HFF-Myc (cell line): Measurements from ENCODE around the gene FAHD1.

Experiments used
- DNase-seq: peaks from one replicate; pipeline ENCODE4 v3.0.0-alpha.2; 2011; ENCODE audit warnings: low read depth; ENCODE audit errors: extremely low read depth
- H3K4me3 ChIP-seq: replicated peaks from 2 replicates; pipeline ENCODE4 v1.5.1; 2011; ENCODE audit warnings: low read depth, mild to moderate bottlenecking, control low read depth, low read length
- CTCF ChIP-seq: IDR thresholded peaks from 2 replicates; pipeline ENCODE4 v1.5.1; 2012; ENCODE audit warnings: mild to moderate bottlenecking, low read depth, low read length, control low read depth; ENCODE audit errors: missing control alignments

Gene FAHD1

GRCh38 chr16:1786242-1787055 lies 40.6 kb upstream of the FAHD1 start:
- TF ChIP-seq CTCF: no peak
- H3K4me3 ChIP-seq: no peak overlapping the region
- no peak for DNase-seq

DNA sequence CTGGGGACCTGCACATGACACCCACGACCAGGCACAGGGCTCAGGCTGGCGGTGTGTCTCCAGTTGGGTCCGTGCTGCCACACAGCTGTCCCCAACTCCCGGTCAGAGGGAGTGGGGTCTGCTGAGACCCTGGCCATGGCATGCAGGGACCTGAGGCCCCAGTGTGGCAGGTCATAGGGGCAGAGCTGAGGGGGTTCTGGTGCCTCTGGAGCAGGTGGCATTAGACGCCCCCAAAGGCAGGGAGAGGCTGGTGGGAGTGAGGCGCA lies 40.0 kb upstream of the FAHD1 start:
- TF ChIP-seq CTCF: no peak
- H3K4me3 ChIP-seq: no peak overlapping the region
- no peak for DNase-seq

DNA sequence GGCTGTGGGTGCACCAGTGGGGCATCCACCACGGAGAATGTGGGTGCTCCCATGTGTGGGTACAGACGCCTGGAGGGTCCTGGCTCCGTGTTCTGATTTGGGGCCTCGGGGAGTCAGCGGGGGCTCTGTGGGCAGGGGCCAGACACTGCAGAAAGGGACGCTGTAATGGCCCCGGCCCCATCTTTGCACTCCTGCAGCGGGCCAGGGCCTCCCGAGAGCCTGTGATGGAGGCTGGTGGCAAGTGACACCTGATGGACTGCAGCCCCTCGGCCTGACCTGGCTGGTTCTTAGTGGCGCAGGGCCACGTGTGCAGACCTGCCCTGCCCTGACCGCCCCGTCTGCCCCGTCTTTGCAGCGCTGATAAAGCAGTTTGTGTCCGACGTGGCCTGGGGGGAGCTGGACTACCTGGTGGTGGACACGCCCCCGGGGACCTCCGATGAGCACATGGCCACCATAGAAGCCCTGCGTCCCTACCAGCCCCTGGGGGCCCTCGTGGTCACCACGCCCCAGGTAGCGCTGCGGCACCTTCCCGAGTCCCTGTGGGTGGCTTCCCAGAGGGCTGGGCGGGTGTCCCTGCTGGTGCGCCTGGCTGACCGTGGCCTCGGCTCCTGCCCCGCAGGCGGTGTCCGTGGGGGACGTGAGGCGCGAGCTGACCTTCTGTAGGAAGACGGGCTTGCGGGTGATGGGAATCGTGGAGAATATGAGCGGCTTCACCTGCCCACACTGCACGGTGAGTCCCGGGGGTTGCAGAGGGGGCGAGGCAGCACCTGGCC lies 39.5 kb upstream of the FAHD1 start:
- H3K4me3 ChIP-seq: no peak overlapping the region
- DNase-seq: no peak
- TF ChIP-seq CTCF: no peak

GRCh38 chr16:1788095-1788707 lies 38.8 kb upstream of the FAHD1 start:
- no peak for DNase-seq
- H3K4me3 ChIP-seq: no peak overlapping the region
- TF ChIP-seq CTCF: no peak

- no peak for TF ChIP-seq CTCF
- DNase-seq: no peak
- no peak overlapping the region for H3K4me3 ChIP-seq
Observed at GRCh38 chr16:1788708-1789100, 38.3 kb upstream of the FAHD1 start.

- no peak overlapping the region for H3K4me3 ChIP-seq
- DNase-seq: no peak
- TF ChIP-seq CTCF: no peak
Observed at GRCh38 chr16:1789643-1790045, 37.4 kb upstream of the FAHD1 start.
